Muscle layer of colon (tissue), 2 donors: ENCODE measurements around the gene RSRP1.

ENCODE experiments used
- H3K27ac ChIP-seq: one replicate; pipeline ENCODE4 v1.7.0; 2013; ENCODE audit warnings: low read depth, mild to moderate bottlenecking, low read length, moderate library complexity
- H3K27me3 ChIP-seq, 2 donors: one replicate each; pipeline ENCODE4 v1.7.0; 2013; ENCODE audit warnings: low read length in 2 of 2, mild to moderate bottlenecking in 2 of 2; ENCODE audit not compliant: insufficient read depth in 2 of 2, control insufficient read depth in 1 of 2
- H3K36me3 ChIP-seq: one replicate; pipeline ENCODE4 v1.7.0; 2013; ENCODE audit warnings: mild to moderate bottlenecking, low read length; ENCODE audit not compliant: insufficient read depth
- H3K4me1 ChIP-seq: one replicate; pipeline ENCODE4 v1.7.0; 2013; ENCODE audit warnings: mild to moderate bottlenecking, low read length; ENCODE audit not compliant: insufficient read depth
- H3K4me3 ChIP-seq, 2 donors: one replicate each; pipeline ENCODE4 v1.7.0; 2013; ENCODE audit warnings: low read length in 2 of 2, low read depth in 1 of 2, mild to moderate bottlenecking in 1 of 2, moderate library complexity in 1 of 2
- H3K9ac ChIP-seq: one replicate; pipeline ENCODE4 v1.7.0; 2013; ENCODE audit warnings: low read length
- H3K9me3 ChIP-seq: one replicate; pipeline ENCODE4 v1.7.0; 2013; ENCODE audit warnings: mild to moderate bottlenecking, low read length
- donor health status: abdominal sarcoma.
- donor health status: Adenocarcinoma of cecum.

Gene RSRP1

GRCh38 chr1:25209516-25209915 lies 37.7 kb downstream of the RSRP1 start:
- peaks cover 6% of the 10 kb centered on the region in 2 donors for H3K27me3 ChIP-seq
- no peak overlapping the region for H3K9ac ChIP-seq
- H3K4me3 ChIP-seq: no peak overlapping the region
- no peaks in the 10 kb centered on the region for H3K36me3 ChIP-seq
- no peak overlapping the region for H3K27ac ChIP-seq
- H3K9me3 ChIP-seq: no peaks in the 10 kb centered on the region
- peaks cover 7% of the 10 kb centered on the region for H3K4me1 ChIP-seq

DNA sequence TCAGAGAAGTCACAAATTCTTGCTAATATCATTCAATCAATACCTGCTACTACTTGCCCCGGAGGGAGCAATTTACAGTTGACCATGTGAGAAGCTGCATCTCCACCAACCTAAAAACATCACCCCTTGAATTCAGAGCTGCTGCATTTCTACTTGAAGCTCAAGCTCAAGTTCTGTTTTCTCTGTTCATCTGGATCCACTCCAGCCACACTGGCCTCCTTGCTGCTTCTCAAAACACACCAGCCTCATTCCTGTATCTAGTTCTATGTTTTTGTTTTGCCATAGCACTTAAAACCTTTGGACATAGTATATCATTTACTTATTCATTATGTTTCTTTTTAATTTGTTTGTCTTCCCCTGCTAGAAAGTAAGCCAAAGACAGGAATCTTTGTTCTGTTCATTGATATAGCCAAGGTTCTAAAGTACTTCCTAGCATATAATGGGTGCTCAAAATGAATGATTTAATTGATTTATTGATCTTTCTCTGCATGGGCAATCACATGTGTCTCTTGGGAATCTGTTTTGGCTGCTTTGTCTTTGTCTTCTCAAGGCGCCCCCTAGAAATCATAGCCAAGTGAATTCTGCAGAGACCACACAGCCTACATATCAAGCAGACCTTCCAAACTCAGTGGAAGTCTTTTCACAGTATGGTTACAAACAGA lies 38.6 kb downstream of the RSRP1 start:
- H3K36me3 ChIP-seq: no peaks in the 10 kb centered on the region
- no peak overlapping the region for H3K4me3 ChIP-seq
- peaks cover 7% of the 10 kb centered on the region for H3K4me1 ChIP-seq
- no peak overlapping the region for H3K9ac ChIP-seq
- no peak overlapping the region for H3K27ac ChIP-seq
- H3K9me3 ChIP-seq: no peaks in the 10 kb centered on the region
- H3K27me3 ChIP-seq: peaks cover 6% of the 10 kb centered on the region in 2 donors

DNA sequence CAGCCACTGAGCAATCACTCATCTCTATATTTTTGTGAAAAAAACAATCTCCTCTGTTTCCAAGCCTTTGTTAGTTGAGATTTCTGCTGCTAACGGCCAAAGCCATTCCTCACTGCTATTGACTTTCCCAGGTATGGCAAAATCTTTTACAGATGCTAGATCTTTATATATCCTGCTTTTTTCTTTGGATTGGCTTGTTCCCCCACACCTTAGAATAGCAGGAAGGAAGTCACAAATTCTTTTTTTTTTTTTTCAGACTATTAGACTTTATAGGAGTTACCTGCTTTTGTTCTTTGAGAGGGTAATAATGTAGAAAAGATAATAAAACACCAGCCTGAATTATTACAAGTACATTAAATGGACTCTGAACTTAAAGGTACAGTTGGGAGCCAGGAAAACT lies 39.2 kb downstream of the RSRP1 start:
- Histone ChIP-seq H3K4me1 (peaks cover 7% of the 10 kb centered on the region), H3K27me3 (peaks cover 6% of the 10 kb centered on the region in 2 donors), H3K27ac (no peak overlapping the region), H3K9me3 (no peaks in the 10 kb centered on the region), H3K4me3 (no peak overlapping the region), H3K36me3 (no peaks in the 10 kb centered on the region), H3K9ac (no peak overlapping the region)

DNA sequence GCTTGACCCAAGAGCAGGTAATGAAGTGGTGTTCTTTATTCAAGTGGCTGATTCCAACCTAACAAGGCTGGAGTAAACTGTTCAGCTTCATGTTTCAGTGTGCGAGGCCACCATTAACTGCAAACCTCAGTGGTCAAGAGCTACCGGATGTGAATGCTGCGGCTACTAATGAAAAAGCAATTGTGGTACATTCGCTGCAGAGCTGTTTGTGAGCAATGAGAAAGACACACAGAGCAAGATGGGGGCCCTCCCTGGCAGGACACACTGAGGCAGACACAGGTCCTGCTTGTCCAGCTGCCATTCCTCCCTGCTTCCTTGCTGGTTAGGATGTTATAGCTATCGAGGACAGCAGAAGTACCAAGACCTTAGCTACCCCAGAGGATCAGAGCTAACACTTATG lies 41.1 kb downstream of the RSRP1 start:
- Histone ChIP-seq H3K36me3 (no peaks in the 10 kb centered on the region), H3K27me3 (peaks cover 6% of the 10 kb centered on the region in 2 donors), H3K4me1 (peaks cover 7% of the 10 kb centered on the region), H3K9ac (no peak overlapping the region), H3K9me3 (no peaks in the 10 kb centered on the region), H3K27ac (no peak overlapping the region), H3K4me3 (no peak overlapping the region)

DNA sequence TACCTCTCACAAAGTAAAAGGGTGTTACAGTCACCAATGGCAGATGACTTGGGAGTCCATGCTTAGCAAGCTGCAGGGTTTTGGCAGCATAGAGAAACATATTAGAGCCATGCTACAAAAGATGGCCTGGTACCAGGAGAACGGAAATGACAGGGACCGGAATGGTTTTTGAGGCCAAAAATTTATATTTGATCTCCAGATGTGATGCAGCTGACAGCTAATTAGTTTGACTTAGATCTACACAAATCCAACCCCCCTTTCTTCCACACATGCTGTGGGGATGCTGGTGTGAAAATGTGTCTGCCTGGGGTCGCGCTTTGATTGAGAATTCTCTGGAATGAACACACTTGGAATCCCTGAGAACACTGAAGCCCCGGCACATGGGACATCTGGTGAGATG lies 41.5 kb downstream of the RSRP1 start:
- peaks cover 5 to 6% of the 10 kb centered on the region in 2 donors for H3K27me3 ChIP-seq
- no peaks in the 10 kb centered on the region for H3K36me3 ChIP-seq
- peaks cover 7% of the 10 kb centered on the region for H3K4me1 ChIP-seq
- H3K27ac ChIP-seq: no peak overlapping the region
- H3K9ac ChIP-seq: no peak overlapping the region
- H3K4me3 ChIP-seq: no peak overlapping the region
- H3K9me3 ChIP-seq: no peaks in the 10 kb centered on the region

GRCh38 chr1:25204797-25205480 lies 42.3 kb downstream of the RSRP1 start:
- H3K27me3 ChIP-seq: no peaks in the 10 kb centered on the region
- peaks cover 7% of the 10 kb centered on the region for H3K4me1 ChIP-seq
- H3K4me3 ChIP-seq: no peak overlapping the region
- no peak overlapping the region for H3K9ac ChIP-seq
- H3K27ac ChIP-seq: no peak overlapping the region
- no peaks in the 10 kb centered on the region for H3K36me3 ChIP-seq
- H3K9me3 ChIP-seq: no peaks in the 10 kb centered on the region

DNA sequence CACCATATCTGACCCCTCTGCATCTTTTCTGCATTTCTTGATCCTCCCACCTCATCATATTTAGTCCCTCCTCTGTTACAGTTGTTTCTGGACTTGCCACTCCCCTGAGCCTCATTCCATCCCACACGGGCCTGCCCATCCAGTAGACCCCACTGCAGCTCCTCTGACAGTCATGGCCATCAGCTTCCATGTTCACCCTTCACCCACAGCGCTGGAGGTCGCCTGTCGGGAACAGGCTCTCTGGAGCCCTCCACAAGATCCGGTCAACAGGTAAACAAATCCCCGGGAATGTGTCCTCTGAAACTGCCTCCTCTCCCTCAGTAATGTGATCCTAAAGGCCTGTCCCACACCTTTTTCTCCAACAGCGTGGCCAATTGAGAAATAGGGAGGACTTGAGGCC lies 46.2 kb downstream of the RSRP1 start:
- Histone ChIP-seq H3K36me3 (no peaks in the 10 kb centered on the region), H3K9ac (no peak overlapping the region), H3K4me1 (peaks cover 16% of the 10 kb centered on the region), H3K4me3 (no peak overlapping the region), H3K9me3 (no peaks in the 10 kb centered on the region), H3K27me3 (no peaks in the 10 kb centered on the region), H3K27ac (no peak overlapping the region)

DNA sequence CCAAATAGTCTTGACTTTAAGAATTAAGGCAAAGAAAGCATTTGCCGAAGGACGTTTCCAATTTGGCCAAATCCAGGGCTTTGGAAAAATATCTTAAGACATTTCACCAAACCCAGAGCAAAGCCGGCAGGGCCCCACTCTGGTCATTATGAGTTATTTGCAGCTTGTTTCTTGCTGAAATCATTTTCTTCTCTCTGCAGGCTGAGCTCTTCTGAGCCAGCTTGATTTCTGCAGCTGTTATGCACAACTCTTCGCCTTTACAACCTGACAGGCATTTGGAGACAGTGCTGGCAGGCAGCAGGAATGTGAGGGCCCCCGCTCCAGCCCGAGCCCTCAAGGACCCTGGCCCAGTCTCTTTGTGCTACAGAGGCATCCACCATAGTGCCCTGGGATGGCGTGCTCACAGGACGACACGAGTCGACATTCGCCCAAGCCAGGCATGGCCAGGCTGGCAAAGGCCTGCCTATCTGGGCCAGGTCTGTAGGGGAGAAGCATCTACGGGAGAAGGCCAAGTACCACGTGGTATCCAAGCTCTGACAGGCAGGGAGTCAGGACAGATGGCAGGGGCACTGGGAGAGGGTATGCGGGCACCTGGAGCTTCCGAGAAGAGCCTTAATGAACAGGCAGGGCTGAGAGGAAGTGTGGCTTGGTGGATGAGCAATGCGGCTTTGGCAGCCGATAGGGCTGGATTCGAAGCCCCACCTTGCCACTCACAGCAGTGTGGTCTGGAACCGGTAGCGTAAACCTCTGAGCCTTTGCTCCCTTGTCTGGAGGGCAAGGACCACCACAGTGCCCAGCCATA lies 47.2 kb downstream of the RSRP1 start:
- H3K27ac ChIP-seq: no peak overlapping the region

GRCh38 chr1:25198663-25199252 lies 48.5 kb downstream of the RSRP1 start:
- Histone ChIP-seq H3K27ac (no peak overlapping the region), H3K4me3 (peak overlapping the region in 1 of 2 donors; percentile 16), H3K9me3 (no peaks in the 10 kb centered on the region), H3K4me1 (peaks cover 9% of the 10 kb centered on the region), H3K27me3 (no peaks in the 10 kb centered on the region), H3K9ac (no peak overlapping the region), H3K36me3 (no peaks in the 10 kb centered on the region)

More for the DNA sequence above, 47.2 kb downstream of the RSRP1 start:
- Histone ChIP-seq H3K9me3 (no peaks in the 10 kb centered on the region), H3K27me3 (no peaks in the 10 kb centered on the region), H3K9ac (no peak overlapping the region), H3K36me3 (no peaks in the 10 kb centered on the region), H3K4me3 (no peak overlapping the region), H3K4me1 (peaks cover 11% of the 10 kb centered on the region)

DNA sequence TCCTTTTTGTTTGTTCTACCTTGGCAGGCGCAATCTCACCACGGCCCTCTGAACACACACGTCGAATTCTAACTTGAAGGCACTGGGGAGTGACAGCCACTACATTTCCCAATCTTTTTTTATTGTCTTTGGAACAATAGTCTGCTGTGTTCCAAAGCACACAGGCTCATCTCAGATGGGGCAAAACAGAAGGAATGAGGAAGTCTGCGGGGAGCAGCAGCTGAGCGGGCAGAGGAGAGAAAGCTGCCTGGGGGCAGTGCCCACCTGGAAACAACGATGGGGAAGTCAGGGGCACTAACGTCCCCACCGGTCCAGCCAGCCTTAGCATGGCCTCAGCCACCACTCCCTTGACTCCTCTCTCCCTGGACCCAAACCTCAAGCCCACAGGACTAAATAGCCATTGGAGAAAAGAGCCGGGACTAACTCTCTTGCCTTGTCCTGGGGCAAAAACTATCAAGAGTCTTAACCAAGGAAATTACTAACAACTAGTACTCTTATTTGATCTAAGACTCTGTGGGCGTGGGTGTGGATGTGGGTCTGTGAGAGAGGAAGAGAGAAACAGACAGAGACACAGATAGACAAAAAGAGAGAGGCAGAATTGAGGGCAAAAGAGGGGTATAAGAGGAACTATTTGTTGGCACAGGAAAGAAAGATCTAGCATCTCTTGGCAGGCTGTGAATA lies 49.1 kb downstream of the RSRP1 start:
- no peak overlapping the region for H3K27ac ChIP-seq

More for the DNA sequence above, 49.1 kb downstream of the RSRP1 start:
- Histone ChIP-seq H3K27me3 (no peaks in the 10 kb centered on the region), H3K4me3 (peak overlapping the region in 1 of 2 donors; percentile 16), H3K4me1 (peaks cover 9% of the 10 kb centered on the region), H3K9ac (no peak overlapping the region), H3K36me3 (no peaks in the 10 kb centered on the region), H3K9me3 (no peaks in the 10 kb centered on the region)
